ENCODE data around the gene TNNT1. TPM values are rescaled to one million over a fixed set of nuclear protein-coding genes. Genes with fewer than 3 reads are reported as not detected.

TNNT1 gene
- total RNA-seq, 2 experiments from 2014 or later = 0.32 TPM; not detected in 1

GRCh38 chr19:55085923-55086715 lies 62.9 kb downstream of the TNNT1 start:
- POLR2A ChIA-PET = interaction anchor here (0.7 kb wide), 1 partner anchor 32 kb away, joined by 3 read pairs; the partner anchor contains the start of gene PPP1R12C
- DNase-seq = no peak
- Mint-ChIP-seq H3K27ac (no peak overlapping the region), H3K4me1 (peaks cover 35% of the 10 kb centered on the region), H3K9me3 (peaks cover 5% of the 10 kb centered on the region), H3K36me3 (ENCODE audit: low read depth) (peaks cover 20% of the 10 kb centered on the region), H3K27me3 (peaks cover 45% of the 10 kb centered on the region), H3K4me3 (no peak overlapping the region)
- CTCF ChIA-PET = interaction anchor here (0.7 to 1.4 kb wide), 5 partner anchors 30 to 323 kb away, joined by 3 read pairs; no protein-coding TSS in a partner anchor

GRCh38 chr19:55084416-55084815 lies 64.6 kb downstream of the TNNT1 start:
- H3K4me1 Mint-ChIP-seq = peaks cover 45% of the 10 kb centered on the region
- H3K36me3 Mint-ChIP-seq (ENCODE audit: low read depth) = peaks cover 22% of the 10 kb centered on the region
- no peak overlapping the region for H3K27ac Mint-ChIP-seq
- peaks cover 45% of the 10 kb centered on the region for H3K27me3 Mint-ChIP-seq
- DNase-seq = no peak
- peaks cover 9% of the 10 kb centered on the region for H3K9me3 Mint-ChIP-seq
- no peak overlapping the region for H3K4me3 Mint-ChIP-seq
- ChIA-PET CTCF (interaction anchor here (0.6 to 2.0 kb wide), 2 partner anchors 14 to 23 kb away, joined by 3 to 7 read pairs; no protein-coding TSS in a partner anchor), POLR2A (no interaction called here)

- ChIA-PET CTCF (interaction anchor here (0.6 to 2.0 kb wide), 3 partner anchors 13 to 176 kb away, joined by 3 to 7 read pairs (median 5); no protein-coding TSS in a partner anchor), POLR2A (no interaction called here)
- no peak for DNase-seq
- Mint-ChIP-seq H3K36me3 (ENCODE audit: low read depth) (peaks cover 19% of the 10 kb centered on the region), H3K9me3 (peaks cover 11% of the 10 kb centered on the region), H3K27ac (no peak overlapping the region), H3K27me3 (peaks cover 44% of the 10 kb centered on the region), H3K4me3 (no peak overlapping the region), H3K4me1 (peaks cover 41% of the 10 kb centered on the region)
Observed at GRCh38 chr19:55083004-55083850, 65.8 kb downstream of the TNNT1 start.

Small RNA genes lying within 50 kb of the gene (microRNA-seq; reads per million reads assigned to microRNA genes)
- gene MIR7975 (ENCODE audit: borderline microRNAs expressed, borderline replicate concordance) = 0.63 reads per million

Other genes starting within 250 kb of the TNNT1 start
- gene NCR1, start 243.1 kb downstream of the TNNT1 start, total RNA-seq = not detected
- gene NLRP7, start 201.7 kb downstream of the TNNT1 start, total RNA-seq = not detected
- 10 to 100 TPM; 12.6 to 14.7 TPM for gene NLRP2, start 182.8 kb downstream of the TNNT1 start, total RNA-seq
- under 1 TPM; 0.19 to 0.52 TPM for gene GP6, start 110.9 kb downstream of the TNNT1 start, total RNA-seq
- 10 to 100 TPM; 15.0 to 15.6 TPM for gene RDH13, start 86.1 kb downstream of the TNNT1 start, total RNA-seq
- 1 to 10 TPM; 3.2 to 5.5 TPM for gene EPS8L1, start 73.3 kb downstream of the TNNT1 start, total RNA-seq
- 100 to 1,000 TPM; 135 to 152 TPM for gene PPP1R12C, start 31.6 kb downstream of the TNNT1 start, total RNA-seq
- gene TNNI3, start 8.5 kb upstream of the TNNT1 start, total RNA-seq = not detected
- not detected for gene DNAAF3, start 17.4 kb upstream of the TNNT1 start, total RNA-seq
- gene SYT5, start 31.1 kb upstream of the TNNT1 start, total RNA-seq = under 1 TPM in 1 of 2 experiments, not detected in 1; 0.17 TPM
- gene PTPRH, start 60.3 kb upstream of the TNNT1 start, total RNA-seq = not detected
- 10 to 100 TPM; 12.7 to 16.7 TPM for gene TMEM86B, start 79.6 kb upstream of the TNNT1 start, total RNA-seq
- 100 to 1,000 TPM; 189 to 222 TPM for gene PPP6R1, start 109.8 kb upstream of the TNNT1 start, total RNA-seq
- 10 to 100 TPM; 23.1 to 26.9 TPM for gene HSPBP1, start 130.9 kb upstream of the TNNT1 start, total RNA-seq
- gene BRSK1, start 134.8 kb upstream of the TNNT1 start, total RNA-seq = 1 to 10 TPM; 6.8 TPM
- under 1 TPM in 1 of 2 experiments, not detected in 1; 0.79 TPM for gene TMEM150B, start 176.1 kb upstream of the TNNT1 start, total RNA-seq
- gene KMT5C, start 190.7 kb upstream of the TNNT1 start, total RNA-seq = 10 to 100 TPM; 21.7 to 28.3 TPM
- gene COX6B2, start 205.5 kb upstream of the TNNT1 start, total RNA-seq = not detected
- gene GARIN5B, start 214.1 kb upstream of the TNNT1 start, total RNA-seq = not detected
- gene IL11, start 221.3 kb upstream of the TNNT1 start, total RNA-seq = under 1 TPM; 0.27 TPM
- gene TMEM190, start 227.6 kb upstream of the TNNT1 start, total RNA-seq = not detected
- 10 to 100 TPM; 20.6 to 29.8 TPM for gene TMEM238, start 235.1 kb upstream of the TNNT1 start, total RNA-seq
- gene RPL28, start 236.7 kb upstream of the TNNT1 start, total RNA-seq = 1,000 to 10,000 TPM; 3,109 to 3,457 TPM

Measured in activated CD4-positive, alpha-beta T cell treated with anti-CD3 and anti-CD28 coated beads, Interleukin-2, amount 10 ng/mL, durations not matched to agents 7 days and 5 days (primary cell).